PC-9 (cell line): ENCODE data around the gene HGS.

Experiments
- EZH2 ChIP-seq: fragments of 200-600 bp; sonication (generic); IDR thresholded peaks from 2 replicates; pipeline ENCODE4 v1.8.0; 2017; ENCODE audit warnings: antibody characterized with exemption, low read depth
- TF ChIP-seq, protein P1 (sequence below): fragments of 200-600 bp; sonication (generic); conservative IDR thresholded peaks from 2 replicates; pipeline ENCODE4 v1.6.1; 2017; ENCODE audit warnings: mixed run types, antibody characterized with exemption, mild to moderate bottlenecking, moderate library complexity

DNA sequence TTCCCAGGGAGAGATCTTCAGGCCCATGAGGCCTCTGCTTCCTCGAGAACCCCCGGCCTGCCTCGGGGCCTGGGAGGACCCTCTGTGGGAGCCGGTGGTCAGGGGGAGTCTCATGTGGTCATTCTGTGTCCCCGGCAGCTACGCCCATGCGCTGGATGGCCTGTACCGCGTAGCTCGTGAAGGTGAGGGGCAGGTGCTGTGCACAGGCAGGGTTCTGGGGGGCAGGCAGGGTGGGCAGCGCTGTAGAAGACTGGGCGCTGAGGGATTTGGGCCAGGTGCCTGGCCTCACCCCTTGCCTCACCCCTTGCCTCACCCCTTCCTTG lies 32.8 kb downstream of the HGS start:
- TF ChIP-seq, protein P1, sequence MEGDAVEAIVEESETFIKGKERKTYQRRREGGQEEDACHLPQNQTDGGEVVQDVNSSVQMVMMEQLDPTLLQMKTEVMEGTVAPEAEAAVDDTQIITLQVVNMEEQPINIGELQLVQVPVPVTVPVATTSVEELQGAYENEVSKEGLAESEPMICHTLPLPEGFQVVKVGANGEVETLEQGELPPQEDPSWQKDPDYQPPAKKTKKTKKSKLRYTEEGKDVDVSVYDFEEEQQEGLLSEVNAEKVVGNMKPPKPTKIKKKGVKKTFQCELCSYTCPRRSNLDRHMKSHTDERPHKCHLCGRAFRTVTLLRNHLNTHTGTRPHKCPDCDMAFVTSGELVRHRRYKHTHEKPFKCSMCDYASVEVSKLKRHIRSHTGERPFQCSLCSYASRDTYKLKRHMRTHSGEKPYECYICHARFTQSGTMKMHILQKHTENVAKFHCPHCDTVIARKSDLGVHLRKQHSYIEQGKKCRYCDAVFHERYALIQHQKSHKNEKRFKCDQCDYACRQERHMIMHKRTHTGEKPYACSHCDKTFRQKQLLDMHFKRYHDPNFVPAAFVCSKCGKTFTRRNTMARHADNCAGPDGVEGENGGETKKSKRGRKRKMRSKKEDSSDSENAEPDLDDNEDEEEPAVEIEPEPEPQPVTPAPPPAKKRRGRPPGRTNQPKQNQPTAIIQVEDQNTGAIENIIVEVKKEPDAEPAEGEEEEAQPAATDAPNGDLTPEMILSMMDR: no peak
- no peak for TF ChIP-seq EZH2
